K562 (cell line): Measurements from ENCODE around the gene ERC2. TPM values are rescaled to one million over a fixed set of nuclear protein-coding genes. Genes with fewer than 3 reads are reported as not detected.

Experiments used
- ATAC-seq: fragments of 200-7000 bp; cut with Tn5 transposase; 3 replicates; pipeline ENCODE4 v1.9.1; 2020; ENCODE audit warnings: moderate library complexity
- Bru-seq: library from RNA; stranded (reverse); fragments of 400-500 nt; gene quantifications from one replicate; lab custom pipeline; 2021; lab: Mats Ljungman, UMichigan
- BruChase-seq, 2 experiments: library from RNA; stranded (reverse); fragments of 400-500 nt; gene quantifications; one replicate each; lab custom pipeline; 2021; lab: Mats Ljungman, UMichigan
- BruUV-seq: library from RNA; stranded (reverse); fragments of 400-500 nt; replicated peaks from 2 replicates; lab custom pipeline; 2021; lab: Mats Ljungman, UMichigan
- CTCF ChIA-PET: fragments of 300-600 bp; formaldehyde crosslinking; extraction: SDS; loops from one replicate; lab custom pipeline; 2021; ENCODE audit warnings: low intra/inter-chr PET ratio; lab: Yijun Ruan, JAX
- POLR2A ChIA-PET: fragments of 300-600, 350-650 bp; sonication (Branson Sonifier 250); formaldehyde crosslinking; extraction: SDS; loops from one replicate; lab custom pipeline; 2021; ENCODE audit warnings: antibody characterized with exemption, inconsistent platforms; lab: Yijun Ruan, JAX
- DNase-seq, 4 experiments: peaks; one replicate each; pipeline versions ENCODE4 v3.0.0 to v3.0.0-alpha.2; 2011 to 2018; ENCODE audit warnings: low spot score in 3 of 4, mixed read lengths in 3 of 4; ENCODE audit errors: extremely low read depth in 1 of 4
- FAIRE-seq: peaks from 2 replicates; lab custom pipeline; 2011; peaks lifted over from hg19 to GRCh38; lab: Jason Lieb, UNC
- H2AFZ ChIP-seq: 2 replicates; pipeline ENCODE4 v1.6.0; 2011; ENCODE audit warnings: low read depth, low read length, control low read depth, inconsistent platforms
- H3K27ac ChIP-seq: fragments of 200-600 bp; 3 replicates; pipeline ENCODE4 v1.8.0; 2011; ENCODE audit warnings: low read depth, mild to moderate bottlenecking, control low read depth, inconsistent platforms, low read length, moderate library complexity, mixed read lengths; ENCODE audit errors: extremely low read depth
- H3K27me3 ChIP-seq, 2 experiments: fragments of 300-600 bp in 1 of 2; 2 replicates in 1 of 2; 3 replicates in 1 of 2; pipeline versions ENCODE4 v1.6.0 to v1.8.0; 2011; ENCODE audit warnings: inconsistent platforms in 2 of 2, low read length in 2 of 2, mild to moderate bottlenecking in 1 of 2, mixed read lengths in 1 of 2, moderate library complexity in 1 of 2; ENCODE audit not compliant: control insufficient read depth in 2 of 2, insufficient read depth in 2 of 2
- H3K36me3 ChIP-seq: fragments of 300-600 bp; 3 replicates; pipeline ENCODE4 v1.8.0; 2011; ENCODE audit warnings: mild to moderate bottlenecking, low read length, inconsistent platforms; ENCODE audit not compliant: control insufficient read depth, insufficient read depth
- H3K4me1 ChIP-seq, 2 experiments: fragments of 200-600 bp in 1 of 2; replicated peaks in 1 of 2; 2 replicates in 1 of 2; 3 replicates in 1 of 2; pipeline versions ENCODE4 v1.5.1 to v1.8.0; 2011; ENCODE audit warnings: inconsistent platforms in 2 of 2, low read length in 2 of 2, mild to moderate bottlenecking in 1 of 2, mixed read lengths in 1 of 2, moderate library complexity in 1 of 2; ENCODE audit not compliant: control insufficient read depth in 2 of 2, insufficient read depth in 2 of 2
- H3K4me2 ChIP-seq: 2 replicates; pipeline ENCODE4 v1.6.1; 2011; ENCODE audit warnings: low read length, control low read depth, inconsistent platforms, mixed read lengths; ENCODE audit not compliant: insufficient read depth
- H3K4me3 ChIP-seq: fragments of 200-600 bp; sonication (generic), shearing (Covaris generic); 2 replicates; pipeline ENCODE4 v1.5.1; 2016; ENCODE audit warnings: control low read depth, inconsistent platforms
- H3K79me2 ChIP-seq: fragments of 200-600 bp; 3 replicates; pipeline ENCODE4 v1.8.0; 2011; ENCODE audit warnings: low read length, inconsistent platforms; ENCODE audit not compliant: control insufficient read depth, insufficient read depth
- H3K9ac ChIP-seq, 2 experiments: 2 replicates each; pipeline versions ENCODE4 v1.6.0 to v1.6.1; 2011; ENCODE audit warnings: low read depth in 2 of 2, low read length in 2 of 2, control low read depth in 1 of 2, inconsistent platforms in 1 of 2, mild to moderate bottlenecking in 1 of 2, mixed read lengths in 1 of 2; ENCODE audit not compliant: insufficient read depth in 1 of 2
- H3K9me1 ChIP-seq: one replicate; pipeline ENCODE4 v1.6.0; 2011; ENCODE audit warnings: inconsistent platforms, mild to moderate bottlenecking, low read length, moderate library complexity; ENCODE audit not compliant: control insufficient read depth, insufficient read depth
- H3K9me3 ChIP-seq: replicated peaks from 2 replicates; pipeline ENCODE4 v1.5.1; 2011; ENCODE audit warnings: low read depth, low read length, inconsistent platforms; ENCODE audit not compliant: control insufficient read depth, insufficient read depth
- H4K20me1 ChIP-seq: replicated peaks from 2 replicates; pipeline ENCODE4 v1.6.1; 2011; ENCODE audit warnings: low read length, inconsistent platforms, mixed read lengths; ENCODE audit not compliant: control insufficient read depth, insufficient read depth
- CTCF ChIP-seq, 3 experiments: IDR thresholded peaks in 2 of 3; conservative IDR thresholded peaks in 1 of 3; 2 replicates each; pipeline ENCODE4 v1.5.1; 2011 to 2012; ENCODE audit warnings: low read length in 3 of 3, mild to moderate bottlenecking in 3 of 3, control low read depth in 2 of 3, improper control_type of control experiment in 1 of 3, inconsistent platforms in 1 of 3, low read depth in 1 of 3, mixed read lengths in 1 of 3, moderate library complexity in 1 of 3; ENCODE audit not compliant: insufficient read depth in 2 of 3
- RB1 ChIP-seq: fragments of 450-650 bp; IDR thresholded peaks from 2 replicates; pipeline ENCODE4 v1.6.1; 2017; ENCODE audit warnings: low read depth, mild to moderate bottlenecking
- WGBS: fragments of 100-300 bp; shearing (Covaris generic); methylation state at CpG from one replicate; pipeline ENCODE4 v1.1.6; 2016; ENCODE audit warnings: low coverage, mixed read lengths; ENCODE audit not compliant: insufficient coverage; ENCODE audit errors: missing lambda C conversion rate; 5-methylcytosine and 5-hydroxymethylcytosine counted together
- in situ Hi-C: fragments of 300-500 bp; cut with MboI; formaldehyde crosslinking; loops from 4 replicates; pipeline ENCODE4 v1.15.0; 2018; ENCODE audit warnings: inconsistent platforms, mixed read lengths
- intact Hi-C: fragments of 100-400 bp; cut with micrococcal nuclease; formaldehyde crosslinking; loops from 2 replicates; pipeline ENCODE4 v1.14.2; 2022
- long read RNA-seq, 3 experiments: library from polyadenylated mRNA in 2 of 3; library from RNA in 1 of 3; unstranded in 2 of 3; stranded (forward) in 1 of 3; transcript quantifications; one replicate each; pipeline ENCODE4 v2.0.0, GENCODE V29; 2019 to 2022
- polyA minus RNA-seq, 3 experiments: library from RNA; depleted of rRNA, polyadenylated mRNA; stranded (reverse); fragments of >200 nt; gene quantifications; 2 replicates each; pipeline ENCODE4 v1.2.3, GENCODE V29; 2011
- polyA plus RNA-seq, 8 experiments: library from polyadenylated mRNA; depleted of rRNA in 4 of 8; stranded (reverse) in 5 of 8; unstranded in 3 of 8; fragments of >200 nt; fragmentation: Nextera tagmentation in 2 of 8; fragmentation: Illumina TruSeq in 1 of 8; extraction: Ambion mirVana in 2 of 8; extraction: Trizol in 1 of 8; gene quantifications; 2 replicates each; pipeline versions ENCODE4 v1.2.1 to v1.2.3, GENCODE V29; 2011 to 2014; ENCODE audit warnings: inconsistent platforms in 1 of 8, missing spikeins in 1 of 8
- total RNA-seq, 7 experiments: library from RNA; depleted of rRNA in 6 of 7; stranded (reverse); fragments of >200 nt in 6 of 7; fragmentation: Illumina TruSeq in 2 of 7; extraction: Trizol in 2 of 7; gene quantifications; 2 replicates each; pipeline versions ENCODE4 v1.2.1 to v1.2.3, GENCODE V29; 2011 to 2021; ENCODE audit warnings: low replicate concordance in 1 of 7

Gene ERC2
- total RNA-seq (2011; cell fraction: chromatin; rRNA removed; ENCODE audit: low replicate concordance) = 0.14 and 0.46 TPM in 2 replicates
- total RNA-seq (2011; cell fraction: nucleolus; rRNA removed) = not detected in 2 replicates
- total RNA-seq (2011; cell fraction: nucleoplasm; rRNA removed) = 0.07 and 0.23 TPM in 2 replicates
- total RNA-seq (2014; rRNA removed) = 0.08 TPM in 1 of 2 replicates, not detected in the other
- total RNA-seq (2014; rRNA removed; fragmentation: Illumina TruSeq; extraction: Trizol) = 0.07 and 0.10 TPM in 2 replicates
- 0.08 and 0.14 TPM in 2 replicates for total RNA-seq (2015; rRNA removed; fragmentation: Illumina TruSeq; extraction: Trizol)
- 0.07 and 0.16 TPM in 2 replicates for total RNA-seq (2021)
- polyA plus RNA-seq (2011; rRNA removed) = 0.04 TPM in 1 of 2 replicates, not detected in the other
- 0.24 TPM in 1 of 2 replicates, not detected in the other for polyA plus RNA-seq (2011; cell fraction: cytosol; rRNA removed)
- 0.09 TPM in 1 of 2 replicates, not detected in the other for polyA plus RNA-seq (2011; cell fraction: nucleus; rRNA removed)
- 0.08 and 0.89 TPM in 2 replicates for polyA plus RNA-seq (2012)
- polyA plus RNA-seq (2014; fragmentation: Illumina TruSeq; extraction: Trizol) = 0.04 TPM in 1 of 2 replicates, not detected in the other
- under 1 TPM in 1 of 2 experiments, not detected in 1; 0.18 TPM for polyA plus RNA-seq (2014; fragmentation: Nextera tagmentation; extraction: Ambion mirVana)
- 0.04 and 0.08 TPM in 2 replicates for polyA plus RNA-seq (2014; rRNA removed)
- polyA minus RNA-seq (2011; rRNA and poly(A)+ RNA removed) = 0.15 TPM in 1 of 2 replicates, not detected in the other
- polyA minus RNA-seq (2011; cell fraction: cytosol; rRNA and poly(A)+ RNA removed) = not detected in 2 replicates
- 0.13 TPM in 1 of 2 replicates, not detected in the other for polyA minus RNA-seq (2011; cell fraction: nucleus; rRNA and poly(A)+ RNA removed)
- Bru-seq, nascent RNA = percentile 14 among the genes with signal in this experiment
- percentile 15 among the genes with signal in this experiment for BruChase-seq, experiment 1, labeled RNA remaining after a 2-hour chase
- percentile 12 among the genes with signal in this experiment for BruChase-seq, experiment 2, labeled RNA remaining after a 6-hour chase
- long read RNA-seq, experiment 1 = 0 reads
- long read RNA-seq, experiment 2 = 0 reads
- long read RNA-seq, experiment 3 = 0 reads

DNA sequence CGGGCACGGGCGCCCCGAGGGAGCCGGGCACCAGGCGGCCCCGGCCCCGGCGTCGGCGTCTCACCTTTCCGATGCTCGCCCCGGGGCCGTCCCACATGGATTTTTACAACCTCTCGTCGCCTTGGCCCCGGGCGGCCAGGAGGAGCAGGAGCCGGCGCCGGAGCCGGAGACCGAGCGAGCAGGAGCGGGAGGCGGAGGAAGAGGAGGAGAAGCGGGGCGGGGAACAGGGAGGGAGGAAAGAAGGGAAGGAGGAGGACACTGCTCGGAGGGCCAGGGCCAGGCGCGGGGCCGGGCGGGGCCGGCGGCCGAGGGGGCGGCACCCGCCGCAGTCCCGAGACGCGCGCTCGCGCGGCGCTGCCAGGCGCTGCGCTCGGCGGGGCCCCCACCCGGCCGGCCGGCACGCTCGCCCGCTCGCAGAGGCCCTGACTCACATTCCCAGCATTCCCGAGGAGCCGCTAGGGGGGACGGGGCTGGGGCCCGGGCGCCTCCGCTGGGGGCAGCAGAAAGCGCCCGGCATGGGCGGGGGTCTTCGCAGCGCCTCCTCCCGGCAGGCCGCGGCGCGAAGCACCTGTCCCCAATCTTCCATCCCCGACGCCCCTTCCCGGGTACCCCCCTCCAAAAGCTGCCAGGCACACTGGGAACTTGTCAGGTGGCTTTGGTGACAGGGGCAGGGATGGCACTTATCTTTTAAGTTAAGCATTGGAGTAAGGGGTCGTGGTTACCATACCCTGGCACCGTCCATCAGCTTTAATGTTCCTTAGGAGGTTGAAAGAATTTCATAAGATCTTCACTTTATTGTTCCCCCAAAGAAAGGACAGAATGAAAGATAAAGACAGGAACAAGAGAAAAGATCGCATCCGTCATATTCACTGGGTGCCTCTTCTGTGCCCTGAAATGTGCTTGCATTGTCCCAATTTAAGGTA lies at the start of gene ERC2:
ERC2 (minus strand) TSS at position 284 of the 923 bp plus-strand sequence.
- H3K27ac ChIP-seq = no peak within 1 kb of the TSS
- WGBS = 7% methylated on average over 7 of the region's 82 CpGs
- TF ChIP-seq CTCF (IDR thresholded peaks at IDR 0.05 in 2 of 3, conservative IDR thresholded peaks at IDR 0.05 in 1 of 3; ENCODE audit: insufficient read depth in 2 of 3, low read depth in 1 of 3, low read length in 3 of 3) (peak in 1 of 3 experiments; percentile 54; a peak in 2 of 6 replicates), RB1 (no peak)
- peak in 3 of 4 experiments; percentile 5 to 15 (median 7) for DNase-seq
- peaks cover 0 to 5% of the 10 kb centered on the region in 2 experiments; a peak in 2 of 5 replicates for H3K27me3 ChIP-seq
- H3K36me3 ChIP-seq = no peaks in the 10 kb centered on the region
- no peak within 1 kb of the TSS for H3K9ac ChIP-seq
- FAIRE-seq = no peak
- no peak within 1 kb of the TSS for H3K4me2 ChIP-seq
- ChIA-PET CTCF (no interaction called here), POLR2A (interaction anchor here (0.6 kb wide), 1 partner anchor 96 kb away, joined by 3 read pairs; no protein-coding TSS in a partner anchor)
- no peak; the same call in 2 of the 3 replicates for ATAC-seq
- no peak within 1 kb of the TSS for H3K4me3 ChIP-seq
- no peaks in the 10 kb centered on the region for H3K9me3 ChIP-seq
- no peaks in the 10 kb centered on the region for H3K9me1 ChIP-seq
- H4K20me1 ChIP-seq = no peaks in the 10 kb centered on the region
- in situ Hi-C loops (no loop called here), intact Hi-C loops (no loop called here)
- H2AFZ ChIP-seq = no peak within 1 kb of the TSS
- no peaks in the 10 kb centered on the region for H3K79me2 ChIP-seq
- H3K4me1 ChIP-seq = no peaks in the 10 kb centered on the region; a peak in 1 of 5 replicates
- BruUV-seq = no TSS peak
